ENCODE data around the gene WDR46. TPM values are rescaled to one million over a fixed set of nuclear protein-coding genes. Genes with fewer than 3 reads are reported as not detected.
A peak's percentile ranks its signal among the peaks of the same experiment; 100 is the strongest.

The WDR46 gene
- total and polyA plus RNA-seq, 8 donors: 17.7 to 96.8 (median 27.5) TPM

- WGBS, 2 donors: 47 to 51% methylated on average over 14 of the region's 14 CpGs
- no peak for ATAC-seq
- no peaks in the 10 kb centered on the region for H3K27me3 ChIP-seq
- peaks cover 22 to 32% (median 23%) of the 10 kb centered on the region in 3 donors for H3K4me1 ChIP-seq
- no peak overlapping the region for H3K27ac ChIP-seq
- DNase-seq: no peak
- H3K9me3 ChIP-seq: no peaks in the 10 kb centered on the region
- peaks cover 0 to 21% (median 15%) of the 10 kb centered on the region in 3 donors for H3K36me3 ChIP-seq
- peak overlapping the region in 2 of 4 donors; percentile 75 to 78 for H3K4me3 ChIP-seq
- TF ChIP-seq, protein P1, sequence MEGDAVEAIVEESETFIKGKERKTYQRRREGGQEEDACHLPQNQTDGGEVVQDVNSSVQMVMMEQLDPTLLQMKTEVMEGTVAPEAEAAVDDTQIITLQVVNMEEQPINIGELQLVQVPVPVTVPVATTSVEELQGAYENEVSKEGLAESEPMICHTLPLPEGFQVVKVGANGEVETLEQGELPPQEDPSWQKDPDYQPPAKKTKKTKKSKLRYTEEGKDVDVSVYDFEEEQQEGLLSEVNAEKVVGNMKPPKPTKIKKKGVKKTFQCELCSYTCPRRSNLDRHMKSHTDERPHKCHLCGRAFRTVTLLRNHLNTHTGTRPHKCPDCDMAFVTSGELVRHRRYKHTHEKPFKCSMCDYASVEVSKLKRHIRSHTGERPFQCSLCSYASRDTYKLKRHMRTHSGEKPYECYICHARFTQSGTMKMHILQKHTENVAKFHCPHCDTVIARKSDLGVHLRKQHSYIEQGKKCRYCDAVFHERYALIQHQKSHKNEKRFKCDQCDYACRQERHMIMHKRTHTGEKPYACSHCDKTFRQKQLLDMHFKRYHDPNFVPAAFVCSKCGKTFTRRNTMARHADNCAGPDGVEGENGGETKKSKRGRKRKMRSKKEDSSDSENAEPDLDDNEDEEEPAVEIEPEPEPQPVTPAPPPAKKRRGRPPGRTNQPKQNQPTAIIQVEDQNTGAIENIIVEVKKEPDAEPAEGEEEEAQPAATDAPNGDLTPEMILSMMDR (IDR thresholded peaks at IDR 0.05): no peak
- no peak for FAIRE-seq
- intact Hi-C loops (cut with DNase I): no loop called here
These were observed 14.8 kb downstream of the WDR46 start for GRCh38 chr6:33273924-33274902.

DNA sequence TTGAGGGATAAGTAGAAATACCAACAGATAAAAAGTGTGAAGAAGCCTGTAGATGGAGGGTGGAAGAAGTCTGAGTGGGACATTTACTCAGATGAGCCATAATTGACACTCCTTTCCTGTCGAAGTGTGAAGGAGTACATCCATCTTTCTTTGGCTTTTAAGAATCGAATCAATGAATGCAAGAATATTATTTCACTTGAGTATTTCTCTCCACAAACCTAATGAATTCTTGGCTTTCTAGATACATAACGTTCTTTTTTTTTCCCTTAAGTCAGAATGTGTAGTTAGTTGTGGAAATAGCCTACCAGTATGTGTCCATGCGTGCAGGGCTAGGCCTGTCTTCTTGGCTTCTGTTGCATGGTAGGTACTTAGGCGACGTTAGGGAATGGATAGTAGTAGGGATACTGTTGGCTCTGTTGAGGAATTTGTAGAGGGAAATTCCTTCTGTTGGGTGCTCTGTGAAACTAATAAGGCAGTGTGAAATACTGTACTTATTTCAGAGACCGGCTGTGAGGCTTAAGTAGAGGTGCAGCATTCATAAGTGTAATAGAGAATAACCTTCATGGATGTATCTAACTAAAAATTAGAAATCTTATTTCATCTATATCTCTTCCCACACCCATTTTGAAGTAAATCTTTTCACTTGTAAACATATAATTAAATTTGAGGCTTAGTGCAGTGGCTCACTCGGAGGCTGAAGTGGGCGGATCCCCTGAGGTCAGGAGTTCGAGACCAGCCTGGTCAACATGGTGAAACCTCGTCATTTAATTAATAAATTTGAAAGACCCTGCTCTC is 15.7 kb downstream of the WDR46 start:
- Histone ChIP-seq H3K9me3 (no peaks in the 10 kb centered on the region), H3K4me3 (peak overlapping the region; percentile 64 to 85 (median 76)), H3K36me3 (peaks cover 0 to 26% (median 16%) of the 10 kb centered on the region in 3 donors), H3K4me1 (peaks cover 22 to 32% (median 23%) of the 10 kb centered on the region in 3 donors), H3K27me3 (no peaks in the 10 kb centered on the region), H3K27ac (no peak overlapping the region)
- DNase-seq (no peak), ATAC-seq (no peak), FAIRE-seq (no peak)
- whole genome bisulfite sequencing, 2 donors: 49 to 50% methylated on average over 11 of the region's 11 CpGs
- TF ChIP-seq, protein P1 (IDR thresholded peaks at IDR 0.05): no peak
- intact Hi-C loops (cut with DNase I): no loop called here

GRCh38 chr6:33272275-33273128 is 16.5 kb downstream of the WDR46 start:
- Histone ChIP-seq H3K27me3 (no peaks in the 10 kb centered on the region), H3K4me1 (peaks cover 22 to 32% (median 23%) of the 10 kb centered on the region in 3 donors), H3K36me3 (peaks cover 0 to 35% (median 24%) of the 10 kb centered on the region in 3 donors), H3K9me3 (no peaks in the 10 kb centered on the region), H3K27ac (peak overlapping the region; percentile 81 to 93 (median 92)), H3K4me3 (peak overlapping the region; percentile 64 to 85 (median 76))
- intact Hi-C loops (cut with DNase I): no loop called here
- ATAC-seq: peak; percentile 9 to 31 (median 18)
- WGBS, 2 donors: 7 to 8% methylated on average over 22 of the region's 22 CpGs
- DNase-seq: no peak
- TF ChIP-seq, protein P1 (IDR thresholded peaks at IDR 0.05): no peak
- no peak for FAIRE-seq

DNA sequence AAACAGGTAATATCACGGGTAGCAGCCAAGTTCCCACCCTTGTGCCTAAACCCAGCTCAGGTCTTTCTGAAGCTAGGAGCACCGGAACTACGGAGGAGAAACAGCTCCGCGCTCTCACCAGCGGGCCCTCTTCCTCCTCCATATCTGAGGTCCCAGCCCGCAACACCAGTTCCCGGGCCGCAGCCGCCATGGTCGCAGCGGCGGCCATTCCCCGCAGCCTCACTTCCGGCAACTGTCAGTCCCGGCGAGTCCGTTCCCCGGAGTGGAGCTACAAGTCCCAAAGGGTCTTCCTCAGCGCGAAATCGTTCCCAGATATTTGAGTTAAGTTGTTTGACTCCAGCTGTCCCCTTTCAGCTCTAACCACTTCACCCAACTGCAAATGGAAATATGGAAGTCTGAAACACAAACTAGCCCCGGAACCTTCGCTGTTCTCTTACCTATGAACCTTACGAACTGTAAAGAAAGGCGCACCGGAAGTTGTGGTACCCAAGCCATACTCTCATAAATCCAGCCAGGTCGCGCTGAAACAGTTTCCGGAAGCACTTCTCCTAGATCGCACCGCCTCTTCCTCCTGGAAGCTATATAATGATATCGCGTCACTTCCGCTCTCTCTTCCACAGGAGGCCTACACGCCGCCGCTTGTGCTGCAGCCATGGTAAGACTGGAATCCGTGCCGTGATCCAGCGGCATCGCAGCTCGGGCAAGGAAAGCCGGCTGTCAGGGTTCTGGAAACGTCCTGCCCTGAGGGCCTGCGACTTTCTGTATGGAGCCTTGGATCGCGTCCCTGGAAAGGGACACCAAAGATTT is 17.4 kb downstream of the WDR46 start, which contains the start of the genes RPS18 and VPS52:
RPS18 (plus strand) TSS at position 608 of the 807 bp plus-strand sequence; CDS start at position 653, 45 bp downstream.
VPS52 (minus strand) TSS at position 409 of the 807 bp plus-strand sequence; CDS start at position 208, 201 bp downstream.
- FAIRE-seq (peak; percentile 59), ATAC-seq (peak; percentile 94 to 96 (median 95)), DNase-seq (peak; percentile 87 to 96 (median 94))
- H3K4me1 ChIP-seq: peaks cover 22 to 32% (median 23%) of the 10 kb centered on the region in 3 donors
- intact Hi-C loops (cut with DNase I): no loop called here
- no peaks in the 10 kb centered on the region for H3K27me3 ChIP-seq
- peaks cover 0 to 41% (median 30%) of the 10 kb centered on the region in 3 donors for H3K36me3 ChIP-seq
- peak within 1 kb of the TSS; percentile 81 to 93 (median 92) for H3K27ac ChIP-seq
- peak within 1 kb of the TSS; percentile 75 to 89 (median 82) for H3K4me3 ChIP-seq
- TF ChIP-seq, protein P1 (IDR thresholded peaks at IDR 0.05): no peak
- H3K9me3 ChIP-seq: no peaks in the 10 kb centered on the region
- 0 to 1% methylated on average over 48 of the region's 48 CpGs for WGBS, 2 donors
